BLaER1 (cell line): ENCODE data around the gene HDAC2.

ENCODE experiments used
- H3K27ac ChIP-seq: shearing (Covaris generic); formaldehyde crosslinking; 2 replicates; pipeline ENCODE4 v1.8.1; 2022
- H3K27me3 ChIP-seq: shearing (Covaris generic); formaldehyde crosslinking; 2 replicates; pipeline ENCODE4 v1.8.1; 2022
- H3K36me3 ChIP-seq: shearing (Covaris generic); formaldehyde crosslinking; 2 replicates; pipeline ENCODE4 v1.8.1; 2022
- H3K4me1 ChIP-seq: shearing (Covaris generic); formaldehyde crosslinking; 2 replicates; pipeline ENCODE4 v1.8.1; 2022
- H3K4me2 ChIP-seq: shearing (Covaris generic); formaldehyde crosslinking; 2 replicates; pipeline ENCODE4 v1.8.1; 2022
- H3K4me3 ChIP-seq: shearing (Covaris generic); formaldehyde crosslinking; 2 replicates; pipeline ENCODE4 v1.8.1; 2022
- H3K9ac ChIP-seq: shearing (Covaris generic); formaldehyde crosslinking; 2 replicates; pipeline ENCODE4 v1.8.1; 2022
- H3K9me3 ChIP-seq: shearing (Covaris generic); formaldehyde crosslinking; 2 replicates; pipeline ENCODE4 v1.8.1; 2022
- H4K20me1 ChIP-seq: shearing (Covaris generic); formaldehyde crosslinking; 2 replicates; pipeline ENCODE4 v1.8.1; 2022
- Cebpa-rat ChIP-seq: shearing (Covaris generic); IDR thresholded peaks from 2 replicates; pipeline ENCODE4 v1.8.1; 2022

Gene HDAC2

GRCh38 chr6:113894712-113895674, 76.0 kb downstream of the HDAC2 start:
- H3K9me3 ChIP-seq = peaks cover 29% of the 10 kb centered on the region
- no peaks in the 10 kb centered on the region for H4K20me1 ChIP-seq
- no peak for TF ChIP-seq Cebpa-rat
- no peak overlapping the region for H3K4me3 ChIP-seq
- H3K4me1 ChIP-seq = no peaks in the 10 kb centered on the region
- no peaks in the 10 kb centered on the region for H3K27me3 ChIP-seq
- H3K36me3 ChIP-seq = no peaks in the 10 kb centered on the region
- no peak overlapping the region for H3K9ac ChIP-seq
- no peak overlapping the region for H3K4me2 ChIP-seq
- H3K27ac ChIP-seq = no peak overlapping the region

GRCh38 chr6:113893866-113894265, 77.1 kb downstream of the HDAC2 start:
- Histone ChIP-seq H3K4me1 (no peaks in the 10 kb centered on the region), H3K4me2 (no peak overlapping the region), H3K9me3 (peaks cover 29% of the 10 kb centered on the region), H3K9ac (no peak overlapping the region), H3K27ac (no peak overlapping the region), H3K36me3 (no peaks in the 10 kb centered on the region), H3K4me3 (no peak overlapping the region), H3K27me3 (no peaks in the 10 kb centered on the region), H4K20me1 (no peaks in the 10 kb centered on the region)
- TF ChIP-seq Cebpa-rat = no peak

- Histone ChIP-seq H3K36me3 (no peaks in the 10 kb centered on the region), H3K27ac (no peak overlapping the region), H3K4me3 (no peak overlapping the region), H4K20me1 (no peaks in the 10 kb centered on the region), H3K27me3 (no peaks in the 10 kb centered on the region), H3K4me2 (no peak overlapping the region), H3K9ac (no peak overlapping the region), H3K4me1 (no peaks in the 10 kb centered on the region), H3K9me3 (peaks cover 29% of the 10 kb centered on the region)
- TF ChIP-seq Cebpa-rat = no peak
Measured at GRCh38 chr6:113893451-113893850, 77.5 kb downstream of the HDAC2 start.

GRCh38 chr6:113888956-113889630, 81.9 kb downstream of the HDAC2 start:
- Histone ChIP-seq H3K4me1 (no peaks in the 10 kb centered on the region), H3K9ac (no peak overlapping the region), H3K4me3 (no peak overlapping the region), H3K9me3 (peaks cover 24% of the 10 kb centered on the region), H3K27ac (no peak overlapping the region), H3K27me3 (no peaks in the 10 kb centered on the region), H4K20me1 (no peaks in the 10 kb centered on the region), H3K4me2 (no peak overlapping the region), H3K36me3 (no peaks in the 10 kb centered on the region)
- TF ChIP-seq Cebpa-rat = no peak

GRCh38 chr6:113888493-113888892, 82.5 kb downstream of the HDAC2 start:
- no peak overlapping the region for H3K4me2 ChIP-seq
- H3K4me3 ChIP-seq = no peak overlapping the region
- H3K36me3 ChIP-seq = no peaks in the 10 kb centered on the region
- TF ChIP-seq Cebpa-rat = no peak
- H4K20me1 ChIP-seq = no peaks in the 10 kb centered on the region
- H3K27ac ChIP-seq = no peak overlapping the region
- peaks cover 24% of the 10 kb centered on the region for H3K9me3 ChIP-seq
- no peak overlapping the region for H3K9ac ChIP-seq
- H3K27me3 ChIP-seq = no peaks in the 10 kb centered on the region
- no peaks in the 10 kb centered on the region for H3K4me1 ChIP-seq

- no peaks in the 10 kb centered on the region for H3K27me3 ChIP-seq
- no peak overlapping the region for H3K4me2 ChIP-seq
- TF ChIP-seq Cebpa-rat = no peak
- H3K36me3 ChIP-seq = no peaks in the 10 kb centered on the region
- peaks cover 5% of the 10 kb centered on the region for H3K9me3 ChIP-seq
- H3K4me1 ChIP-seq = no peaks in the 10 kb centered on the region
- H3K9ac ChIP-seq = no peak overlapping the region
- H3K27ac ChIP-seq = no peak overlapping the region
- H3K4me3 ChIP-seq = no peak overlapping the region
- no peaks in the 10 kb centered on the region for H4K20me1 ChIP-seq
Measured at GRCh38 chr6:113886512-113886911, 84.4 kb downstream of the HDAC2 start.

- no peak overlapping the region for H3K9ac ChIP-seq
- H3K36me3 ChIP-seq = no peaks in the 10 kb centered on the region
- no peak overlapping the region for H3K27ac ChIP-seq
- no peaks in the 10 kb centered on the region for H3K9me3 ChIP-seq
- no peaks in the 10 kb centered on the region for H4K20me1 ChIP-seq
- H3K4me2 ChIP-seq = no peak overlapping the region
- no peaks in the 10 kb centered on the region for H3K4me1 ChIP-seq
- TF ChIP-seq Cebpa-rat = no peak
- no peaks in the 10 kb centered on the region for H3K27me3 ChIP-seq
- H3K4me3 ChIP-seq = no peak overlapping the region
Measured at GRCh38 chr6:113884011-113884410, 86.9 kb downstream of the HDAC2 start.
